Activated gamma-delta T cell treated with Interleukin-2 at 50 U/mL for 16 hours (primary cell): Measurements from ENCODE around the gene SDK2.
"Not testable (repeated sequence)": the region's sequence is repeated elsewhere in the genome, so short reads cannot be mapped to it uniquely, and the experiment has no call there.

Experiments used
- DNase-seq: peaks from one replicate; pipeline ENCODE4 v3.0.0-alpha.2; 2020

The SDK2 gene

DNA sequence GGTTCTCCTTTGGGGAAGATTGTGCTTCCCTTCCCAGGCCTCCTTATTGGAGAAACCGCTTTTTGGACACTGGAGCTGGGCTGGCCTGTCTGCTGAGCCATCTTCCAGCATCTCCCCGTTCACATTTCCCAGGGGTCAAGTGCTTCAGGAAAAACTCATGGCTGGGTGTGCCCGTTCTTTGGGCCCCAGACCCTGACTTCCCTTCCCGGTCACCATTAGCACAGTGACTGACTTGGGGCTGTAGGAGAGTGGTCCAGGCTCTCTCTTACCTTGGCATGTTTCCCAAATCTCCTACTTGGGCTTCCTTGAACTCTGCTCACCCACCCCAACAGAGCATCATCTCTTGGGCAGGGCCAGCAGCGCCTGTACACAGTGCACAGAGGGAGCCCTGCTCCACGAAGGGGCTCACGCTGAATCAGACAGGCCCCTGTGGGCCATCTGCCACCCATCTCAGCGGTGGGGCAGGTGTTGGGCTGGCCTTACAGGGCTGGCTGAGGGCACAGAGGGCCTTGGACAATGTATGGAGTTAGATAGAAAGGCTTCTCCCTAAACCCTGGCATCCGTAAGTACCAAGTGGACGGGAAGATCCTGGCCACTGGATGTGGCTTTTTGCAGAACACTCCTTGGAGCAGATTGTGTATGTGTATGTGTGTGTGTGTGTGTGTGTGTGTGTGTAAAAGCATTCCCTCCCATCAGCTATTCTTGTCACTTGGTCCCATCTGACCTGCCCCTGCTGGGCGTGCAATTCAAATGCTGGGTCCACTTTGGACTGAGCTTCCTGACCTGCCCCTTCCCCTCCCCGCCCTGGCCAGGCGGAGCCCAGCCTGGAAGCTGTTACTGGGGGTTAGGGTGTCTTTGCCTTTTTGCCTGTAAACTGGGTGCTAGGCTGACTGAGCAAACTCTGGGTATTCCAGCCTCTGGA lies 307.6 kb downstream of the SDK2 start:
- DNase-seq = no peak

DNA sequence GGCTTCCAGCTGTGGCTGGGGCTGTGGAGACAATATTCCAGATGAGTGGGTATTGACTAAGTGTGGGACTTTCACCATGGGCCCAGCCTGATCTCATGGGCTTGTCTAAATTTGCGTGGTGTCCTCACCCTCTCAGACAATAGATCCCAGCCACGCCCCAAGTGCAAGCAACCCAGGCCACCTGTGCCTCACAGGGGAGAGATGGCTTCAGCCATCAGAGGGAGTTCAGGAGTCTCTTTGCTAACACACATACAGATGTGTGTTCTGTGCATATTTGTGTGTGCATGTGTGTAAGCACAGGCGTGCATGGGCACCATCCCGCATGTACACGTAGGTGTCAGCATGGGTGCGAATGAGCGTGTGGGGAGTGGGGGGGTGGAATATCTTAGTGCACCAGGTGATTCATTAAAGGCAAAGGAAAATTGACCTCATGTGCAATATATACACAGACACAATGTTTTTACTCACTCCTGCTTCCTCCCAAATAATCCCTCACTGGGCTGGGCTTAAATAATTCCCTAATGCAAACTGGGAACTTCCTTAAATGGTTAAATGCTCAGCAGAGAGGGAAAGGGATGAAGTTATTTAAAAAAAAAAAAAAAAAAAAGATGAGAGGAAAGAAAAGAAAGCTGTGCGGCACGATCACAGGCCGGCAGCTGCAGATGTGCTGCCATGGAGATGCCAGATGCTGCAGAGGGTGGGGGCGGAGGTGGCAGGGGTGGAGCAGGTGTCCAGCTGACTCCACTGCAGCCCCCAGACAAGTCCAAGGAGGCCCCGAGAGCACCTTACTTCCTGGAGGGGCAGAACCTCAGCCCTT lies 308.4 kb downstream of the SDK2 start:
- DNase-seq = no peak

DNA sequence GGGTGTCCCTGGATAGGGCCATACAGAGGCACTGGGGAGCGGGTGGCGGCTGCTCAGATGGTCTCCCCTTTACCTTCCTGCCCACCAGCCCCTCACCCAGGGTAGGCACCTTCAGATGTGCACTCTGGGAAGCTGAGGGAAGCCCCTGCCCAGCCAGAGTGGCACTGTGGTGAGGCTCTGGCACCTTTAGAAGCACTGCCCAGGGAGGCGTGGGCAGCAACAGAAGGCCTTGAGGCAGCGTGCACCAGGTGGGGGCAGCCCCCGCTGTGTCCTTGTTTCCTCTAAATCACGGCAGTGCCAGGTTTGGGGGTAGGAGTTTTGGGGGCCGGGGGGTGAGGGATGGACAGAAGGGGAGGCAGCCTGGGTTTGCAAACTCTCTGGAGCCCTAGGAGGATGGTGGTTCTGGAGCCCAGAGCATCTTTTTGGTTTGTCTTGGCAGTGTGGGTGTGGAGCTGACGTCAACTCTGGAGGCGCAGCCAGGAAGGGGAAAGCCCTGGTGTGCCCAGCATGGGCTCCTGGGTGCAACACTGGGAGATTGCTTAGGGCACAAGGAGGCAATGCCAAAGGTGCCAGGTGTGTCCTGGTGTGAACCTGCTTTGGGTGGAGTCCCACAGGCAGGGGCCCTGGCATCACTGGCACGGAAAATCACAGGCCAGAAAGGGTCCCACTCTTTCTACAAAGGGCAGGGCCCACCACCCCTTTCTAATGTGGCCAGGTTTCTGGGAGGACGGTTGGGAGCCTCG lies 309.3 kb downstream of the SDK2 start:
- no peak for DNase-seq

DNA sequence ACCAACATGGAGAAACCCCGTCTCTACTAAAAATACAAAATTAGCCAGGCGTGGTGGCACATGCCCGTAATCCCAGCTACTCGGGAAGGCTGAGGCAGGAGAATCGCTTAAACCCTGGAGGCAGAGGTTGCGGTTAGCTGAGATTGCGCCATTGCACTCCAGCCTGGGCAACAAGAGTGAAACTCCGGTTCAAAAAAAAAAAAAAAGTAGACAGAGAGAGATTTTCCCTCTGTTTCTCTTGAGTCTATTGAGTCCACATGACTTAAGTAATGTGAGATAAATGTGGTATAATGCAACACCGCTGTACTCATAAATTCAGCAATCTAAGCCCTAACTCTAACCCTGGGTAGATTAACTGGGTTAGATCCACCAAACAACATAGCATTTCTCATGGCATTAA lies 310.8 kb downstream of the SDK2 start:
- not testable (repeated sequence) for DNase-seq

DNA sequence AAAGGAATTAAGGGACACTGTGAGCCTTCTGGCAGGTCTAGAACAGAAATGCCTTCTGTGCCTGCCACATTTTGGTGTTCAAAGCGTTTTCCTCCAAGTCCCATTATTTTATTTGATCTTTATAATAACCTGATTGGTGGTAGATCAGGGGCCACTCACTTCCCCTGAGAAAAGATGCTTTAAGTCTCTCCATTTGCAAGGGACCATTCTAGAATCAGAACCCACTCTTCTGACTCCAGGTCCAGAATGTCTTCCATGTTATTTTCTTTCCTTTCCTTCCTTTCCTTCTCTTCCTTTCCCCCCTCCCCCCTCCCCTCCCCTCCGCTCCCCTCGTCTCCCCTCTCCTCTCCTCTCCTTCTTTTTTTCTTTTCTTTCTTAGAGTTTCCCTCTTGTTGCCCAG lies 313.2 kb downstream of the SDK2 start:
- no peak for DNase-seq

DNA sequence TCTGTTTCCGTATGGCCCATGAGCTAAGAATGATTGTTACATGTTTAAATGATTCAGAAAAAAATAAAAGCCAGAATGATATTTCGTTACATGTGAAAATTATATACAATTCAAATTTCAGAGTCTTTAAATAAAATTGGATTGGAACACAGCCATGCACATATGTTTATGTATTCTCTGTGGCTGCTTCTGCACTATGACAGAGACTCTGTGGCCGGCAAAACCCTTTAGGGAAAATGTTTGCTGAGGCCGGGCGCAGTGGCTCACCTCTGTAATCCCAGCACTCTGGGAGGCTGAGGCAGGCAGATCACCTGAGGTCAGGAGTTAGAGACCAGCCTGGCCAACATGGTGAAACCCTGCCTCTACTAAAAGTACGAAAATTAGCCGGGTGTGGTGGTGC lies 316.6 kb downstream of the SDK2 start:
- DNase-seq = no peak

DNA sequence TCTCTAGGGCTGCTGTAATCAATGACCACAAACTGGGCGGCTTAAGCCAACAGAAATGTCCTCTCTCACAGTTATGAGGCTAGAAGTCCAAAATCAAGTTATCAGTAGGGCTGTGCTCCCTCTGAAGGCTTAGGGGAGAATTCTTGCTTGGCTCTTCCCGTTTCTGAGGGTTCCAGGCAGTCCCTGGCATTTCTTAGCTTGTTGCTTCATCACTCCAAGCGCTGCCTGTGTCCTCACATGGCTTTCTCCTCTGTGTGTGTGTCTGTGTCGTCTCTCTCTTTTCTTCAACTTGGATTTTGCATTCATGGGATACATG lies 318.8 kb downstream of the SDK2 start:
- no peak for DNase-seq

DNA sequence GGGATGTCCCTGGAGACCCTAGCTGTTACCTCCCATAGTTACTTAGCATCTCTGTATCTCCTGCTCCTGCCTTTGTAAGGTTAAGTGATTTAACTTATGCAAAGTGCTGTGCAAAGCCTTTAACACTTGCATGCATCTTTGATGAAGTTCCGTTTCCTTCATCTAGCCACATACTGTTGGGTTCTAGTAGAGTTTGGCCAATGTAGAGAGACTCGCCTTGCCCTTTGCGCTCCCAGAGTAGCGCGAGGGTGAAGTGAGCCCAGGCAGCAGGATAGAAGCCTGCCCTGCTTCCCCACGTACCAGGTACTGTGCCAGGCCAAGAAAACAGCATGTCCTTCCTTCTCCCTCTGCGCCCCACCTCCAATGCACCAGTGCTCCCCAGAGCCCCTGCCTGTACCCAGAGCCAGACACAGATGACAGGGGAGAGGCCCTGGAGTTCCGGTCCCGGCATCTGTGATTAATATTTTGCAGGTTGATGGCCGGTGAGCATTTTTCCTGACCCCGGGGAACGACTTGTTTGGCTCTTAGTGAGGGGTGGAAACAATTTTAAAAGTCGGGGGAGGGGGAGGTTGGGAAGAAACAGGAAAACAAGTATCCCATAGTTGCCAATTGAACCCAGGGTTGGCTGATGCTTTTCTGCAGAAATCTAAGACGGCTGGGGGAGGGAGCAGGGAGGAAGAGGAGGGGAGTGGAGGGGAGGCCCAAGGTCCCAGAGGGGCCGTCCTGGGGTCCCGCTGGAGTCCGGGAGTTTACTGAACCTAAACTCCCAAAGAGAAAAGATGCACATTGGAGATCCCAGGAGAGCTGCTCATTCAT lies 319.3 kb downstream of the SDK2 start:
- no peak for DNase-seq

DNA sequence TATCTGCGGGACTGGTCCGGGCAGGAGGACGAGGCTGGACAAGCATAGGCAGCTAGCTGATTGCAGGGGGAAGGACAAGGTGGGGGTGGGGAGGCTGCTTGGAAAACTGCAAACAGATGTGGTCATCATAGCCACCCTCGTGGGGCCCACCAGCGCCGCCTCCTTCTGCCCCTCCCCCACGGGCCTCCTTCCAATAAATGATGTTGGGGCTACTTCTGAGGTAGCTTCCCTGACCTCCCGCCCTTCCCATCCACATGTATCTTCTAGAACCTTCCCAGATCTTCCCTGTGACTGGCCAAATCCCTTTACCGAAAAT lies 320.1 kb downstream of the SDK2 start:
- DNase-seq = no peak

DNA sequence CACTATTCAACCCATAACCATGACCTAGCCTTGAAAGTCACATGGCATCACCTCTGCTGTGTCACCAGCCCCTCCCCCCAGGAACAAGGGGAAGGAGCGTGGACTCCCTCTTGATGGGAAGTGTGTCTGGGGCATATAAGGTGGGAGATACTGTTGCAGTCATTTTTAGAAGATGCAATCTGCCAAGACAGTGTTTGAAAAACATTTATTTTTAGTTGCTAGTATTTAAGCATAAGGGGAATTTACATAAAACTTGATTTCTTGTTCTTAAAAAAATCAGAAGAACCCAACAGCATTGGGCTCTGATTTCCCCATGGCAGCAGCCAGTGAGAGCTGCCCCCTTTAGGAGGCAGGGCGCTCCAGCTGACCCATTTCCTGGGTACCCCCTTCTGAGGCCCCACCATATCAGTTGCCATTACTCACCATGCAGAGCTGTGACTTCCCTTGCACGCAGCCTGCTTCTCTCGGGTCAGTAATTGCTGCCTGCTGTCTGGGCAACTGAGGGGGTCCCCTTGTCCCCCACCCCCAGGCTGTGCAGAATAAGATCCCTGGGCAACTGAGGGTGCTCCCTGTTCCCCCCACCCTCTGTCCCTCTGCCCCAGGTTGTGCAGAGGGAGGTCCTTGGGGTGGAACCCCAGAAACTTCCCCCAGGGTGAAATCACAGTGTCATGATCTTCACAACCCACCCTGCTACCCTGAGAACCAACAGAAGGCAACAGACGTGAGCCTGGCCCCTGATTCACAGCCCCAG lies 320.7 kb downstream of the SDK2 start:
- no peak for DNase-seq

DNA sequence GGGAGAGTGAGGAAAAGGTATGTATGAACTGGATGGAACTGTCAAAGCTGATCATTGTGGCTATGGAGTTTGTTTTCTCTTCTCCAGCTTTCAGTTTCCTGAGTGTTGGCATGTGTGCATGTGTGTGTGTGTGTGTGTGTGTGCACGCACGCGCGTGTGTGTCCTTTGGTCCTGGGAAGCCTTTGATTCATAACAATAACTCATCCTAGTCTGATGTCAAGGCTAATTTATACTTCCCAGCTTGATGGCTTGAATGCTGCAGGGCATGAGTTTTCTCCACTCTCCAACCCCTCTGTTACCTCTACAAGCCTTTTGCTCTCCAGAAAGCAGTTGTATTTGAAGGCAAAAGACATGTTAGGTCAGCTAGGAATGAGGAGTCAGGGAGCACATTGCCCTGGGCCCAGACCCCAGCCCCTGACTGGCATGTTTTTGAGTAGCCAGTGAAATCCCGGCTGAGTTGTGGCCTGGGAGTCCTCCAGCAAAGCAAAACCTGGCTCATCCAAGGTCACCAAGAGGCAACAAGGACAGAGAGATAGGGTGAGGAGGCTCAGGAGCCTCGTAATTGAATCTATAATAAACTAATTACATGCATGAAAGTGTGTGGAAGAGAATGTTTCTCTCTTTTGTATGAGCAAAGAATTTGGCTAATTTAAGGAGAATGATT lies 323.5 kb downstream of the SDK2 start:
- DNase-seq = no peak

DNA sequence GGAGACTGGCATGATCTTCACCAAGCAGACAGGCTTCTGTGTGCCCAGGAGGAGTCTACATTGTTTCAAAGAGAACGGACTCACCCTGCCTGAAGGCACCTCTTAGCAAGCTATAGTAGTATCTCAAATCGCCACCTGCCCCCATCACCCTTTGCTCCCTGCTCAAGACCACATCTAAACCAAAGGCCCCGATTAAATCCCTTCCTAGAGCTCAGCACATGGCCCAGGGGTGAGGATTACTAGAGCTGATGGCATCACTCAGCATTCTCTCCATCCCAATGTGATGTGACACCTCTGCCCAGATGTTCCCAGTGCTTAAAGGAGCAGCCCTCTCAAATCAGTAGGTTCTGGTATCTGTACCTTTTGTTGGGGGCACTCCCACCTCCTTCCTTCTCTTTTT lies 324.5 kb downstream of the SDK2 start:
- DNase-seq = no peak

DNA sequence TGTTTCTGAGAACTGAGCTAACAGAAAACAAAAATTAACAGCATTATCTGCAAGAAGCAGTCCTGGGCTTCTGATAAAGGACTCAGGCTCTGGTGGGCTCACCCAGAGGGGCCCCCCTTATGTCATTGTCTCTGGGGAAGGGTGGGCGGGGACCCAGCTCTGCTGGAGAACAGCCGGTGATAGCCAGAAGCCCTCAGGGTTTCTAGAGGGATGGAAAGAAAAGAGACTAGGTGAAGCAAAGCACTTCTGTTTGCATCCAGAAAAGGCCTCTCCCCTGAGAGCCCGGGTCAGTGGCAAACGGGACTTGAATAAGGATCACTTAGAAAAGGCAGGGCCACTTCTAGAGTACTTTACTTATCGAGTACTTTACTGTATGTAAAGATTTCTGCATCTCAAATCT lies 325.4 kb downstream of the SDK2 start:
- DNase-seq = no peak

DNA sequence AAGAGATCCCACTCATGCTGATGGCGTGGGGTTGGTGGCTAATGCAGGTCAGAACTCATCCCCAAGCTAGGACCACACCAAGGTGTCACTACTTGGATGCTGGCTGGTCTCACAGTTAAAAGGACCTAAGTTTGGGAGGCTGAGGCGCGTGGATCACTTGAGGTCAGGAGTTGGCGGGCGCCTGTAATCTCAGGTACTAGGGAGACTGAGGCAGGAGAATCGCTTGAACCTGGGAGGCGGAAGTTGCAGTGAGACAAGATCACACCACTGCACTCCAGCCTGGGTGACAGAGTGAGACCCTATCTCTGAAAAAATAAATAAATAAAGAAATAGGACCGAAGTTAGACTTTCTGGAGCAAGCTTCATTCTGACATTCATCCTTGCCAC lies 325.8 kb downstream of the SDK2 start:
- no peak for DNase-seq

DNA sequence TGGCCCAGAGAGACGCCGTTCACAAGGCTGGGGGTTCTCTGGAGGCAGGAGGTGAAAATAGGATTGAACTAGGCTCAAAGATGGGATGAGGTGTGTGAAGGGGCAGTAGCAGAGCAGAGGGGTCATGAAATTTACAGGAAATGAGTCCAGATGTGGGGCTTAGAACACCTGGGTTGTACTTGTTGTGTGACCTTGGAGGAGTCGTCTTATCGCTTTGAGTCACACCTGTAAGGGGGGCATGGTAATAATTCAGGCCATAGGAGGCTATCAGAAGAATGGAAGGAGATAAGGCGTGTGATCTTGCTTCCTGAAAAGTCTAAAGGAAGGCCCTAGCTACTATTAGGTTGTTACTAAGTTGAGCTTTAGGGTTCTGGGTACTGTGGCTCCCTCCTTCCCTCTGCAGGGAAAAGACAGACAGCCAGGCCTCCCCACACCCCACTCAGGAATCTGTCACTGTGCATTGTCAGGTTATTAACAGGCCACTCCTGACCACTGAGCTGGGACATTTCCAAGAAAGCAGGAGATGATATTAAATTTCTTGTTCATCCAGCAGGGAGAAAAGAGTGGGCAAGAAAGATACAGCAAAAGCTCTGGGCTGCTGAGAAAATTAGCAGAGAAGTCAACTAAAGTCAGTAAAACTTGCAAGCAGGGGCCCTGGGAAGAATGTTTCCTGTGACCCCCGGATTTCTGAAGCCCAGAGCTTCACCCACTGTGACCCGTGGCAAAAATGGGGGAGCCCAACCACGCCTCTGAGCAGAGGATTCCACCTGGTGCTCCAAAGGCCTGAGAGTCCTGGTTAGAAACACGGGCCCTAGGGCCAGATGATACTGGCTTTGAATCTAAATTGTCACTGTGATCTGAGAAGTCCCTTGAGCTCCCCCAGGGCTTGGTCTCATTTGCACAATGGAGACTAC lies 326.5 kb downstream of the SDK2 start:
- no peak for DNase-seq

DNA sequence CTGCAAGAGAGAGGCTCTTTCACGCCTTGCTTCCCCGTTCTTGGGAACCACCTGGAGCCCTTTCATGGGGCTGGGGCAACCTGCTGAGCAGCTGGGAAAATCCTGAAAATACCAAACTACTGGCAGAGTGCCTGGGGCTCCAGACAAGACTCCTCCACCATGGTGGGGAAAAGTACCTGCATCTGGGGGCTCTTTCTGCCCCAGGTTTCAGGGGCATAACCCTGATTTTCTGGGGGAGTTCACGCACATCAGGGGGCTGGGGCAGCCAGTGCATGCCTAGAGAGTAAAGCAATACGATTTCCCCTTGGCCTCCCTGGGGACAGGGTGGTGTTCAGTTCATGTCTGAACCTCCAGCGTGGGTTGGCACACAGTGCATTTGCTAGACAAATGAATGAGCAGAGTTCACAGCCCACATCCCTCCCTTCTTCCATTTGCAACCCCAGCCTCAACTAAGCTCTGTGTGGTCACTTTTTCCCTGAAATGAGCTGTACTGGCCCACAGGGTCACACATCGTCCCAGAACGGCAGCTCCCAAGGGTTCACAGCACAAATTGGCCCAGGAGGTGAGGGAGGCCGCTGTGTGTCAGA lies 327.2 kb downstream of the SDK2 start:
- DNase-seq = no peak

DNA sequence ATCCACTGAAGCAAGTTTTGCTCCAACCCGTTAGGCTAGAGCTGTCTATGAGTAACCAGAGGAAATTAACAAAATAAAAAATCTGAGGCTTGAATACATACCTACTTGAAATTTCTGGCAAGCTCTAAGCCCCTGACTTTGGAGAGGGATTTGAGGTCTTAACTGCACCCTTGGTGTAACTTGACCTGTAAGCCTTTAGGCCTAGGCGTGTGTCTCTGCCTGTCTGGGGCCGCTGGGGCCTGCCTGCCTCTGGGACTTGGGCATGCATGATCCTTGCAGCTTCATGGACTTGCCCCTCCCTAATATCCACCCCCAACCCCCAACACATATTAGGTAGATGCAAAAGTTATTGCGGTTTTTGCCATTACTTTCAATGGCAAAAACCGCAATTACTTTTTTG lies 328.8 kb downstream of the SDK2 start:
- no peak for DNase-seq

DNA sequence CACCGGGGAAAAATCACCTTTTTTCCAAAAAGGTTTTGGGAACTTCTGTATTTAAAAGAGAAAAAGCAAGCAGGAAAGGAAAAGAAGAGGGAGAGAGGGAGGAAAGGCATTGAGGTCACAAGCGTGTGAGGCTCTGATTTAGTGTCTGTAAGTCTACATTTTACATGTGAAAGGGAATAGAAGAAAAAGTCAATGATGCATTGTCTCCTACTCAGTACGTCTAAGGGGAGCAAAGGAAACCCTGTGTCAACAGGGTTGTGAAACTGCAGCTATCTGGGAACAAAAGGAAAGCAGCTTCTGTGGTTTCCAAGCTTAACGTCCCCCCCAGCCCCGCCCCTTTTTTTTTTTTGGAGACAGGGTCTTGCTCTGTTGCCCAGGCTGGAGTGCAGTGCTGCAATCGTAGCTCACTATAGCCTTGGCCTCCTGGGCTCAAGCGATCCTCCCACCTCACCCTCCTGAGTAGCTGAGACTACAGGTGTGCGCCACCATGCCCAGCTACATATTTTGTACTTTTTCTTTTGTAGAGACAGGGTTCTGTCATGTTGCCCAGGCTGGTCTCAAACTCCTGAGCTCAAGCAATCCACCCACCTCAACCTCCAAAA lies 330.6 kb downstream of the SDK2 start:
- DNase-seq = no peak

DNA sequence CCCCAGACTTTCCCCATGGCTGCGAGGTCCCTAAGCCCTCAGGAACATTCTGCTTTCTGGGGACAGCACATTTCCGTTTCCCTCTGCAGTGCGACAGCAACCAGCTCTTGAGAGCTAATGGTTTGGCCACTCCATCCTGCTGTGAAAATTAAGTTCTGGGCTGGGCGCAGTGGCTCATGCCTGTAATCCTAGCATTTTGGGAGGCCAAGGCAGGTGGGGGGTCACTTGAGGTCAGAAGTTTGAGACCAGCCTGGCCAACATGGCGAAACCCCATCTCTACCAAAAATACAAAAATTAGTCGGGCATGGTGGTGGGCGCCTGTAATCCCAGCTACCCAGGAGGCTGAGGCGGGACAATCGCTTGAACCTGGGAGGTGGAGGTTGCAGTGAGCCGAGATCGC lies 331.4 kb downstream of the SDK2 start:
- not testable (repeated sequence) for DNase-seq
